Stimulated activated CD4-positive, alpha-beta T cell treated with anti-CD3 and anti-CD28 coated beads, Interleukin-4, amount 100 ng/mL, for 1 hour (primary cell): ENCODE data around the gene DLX1.
"Not testable (repeated sequence)": the region's sequence is repeated elsewhere in the genome, so short reads cannot be mapped to it uniquely, and the experiment has no call there.

Experiments used
- DNase-seq: peaks from one replicate; pipeline ENCODE4 v3.0.0-alpha.2; 2020

DLX1 gene

DNA sequence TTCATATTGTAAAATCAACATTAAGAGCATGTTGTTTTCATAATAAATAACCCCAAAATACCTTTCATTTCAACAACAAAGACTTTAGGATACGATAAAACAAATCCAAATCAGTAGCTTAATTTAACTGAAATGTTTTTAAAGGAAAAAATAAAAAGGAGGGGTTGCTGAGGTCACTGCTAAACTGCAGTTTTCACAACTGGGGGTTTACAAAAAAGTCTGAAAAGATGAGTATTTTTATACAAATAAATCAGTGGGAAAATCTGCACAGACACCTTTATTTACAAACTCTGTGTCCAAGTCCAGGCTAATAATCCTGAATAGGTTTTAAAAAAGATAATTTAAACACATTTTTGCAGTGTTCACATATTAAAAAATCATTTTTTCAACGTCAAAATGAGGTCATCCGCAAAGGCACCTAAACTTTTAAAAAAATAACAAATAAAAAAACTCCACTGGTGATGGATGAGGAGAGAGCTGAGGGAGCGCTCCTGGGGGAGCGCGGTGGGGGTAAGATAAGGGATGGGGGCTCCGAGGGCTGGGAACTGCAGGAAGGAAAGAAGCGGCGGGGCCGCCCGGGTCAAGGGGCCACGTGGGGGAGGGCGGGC, 14.3 kb downstream of the DLX1 start:
- no peak for DNase-seq

DNA sequence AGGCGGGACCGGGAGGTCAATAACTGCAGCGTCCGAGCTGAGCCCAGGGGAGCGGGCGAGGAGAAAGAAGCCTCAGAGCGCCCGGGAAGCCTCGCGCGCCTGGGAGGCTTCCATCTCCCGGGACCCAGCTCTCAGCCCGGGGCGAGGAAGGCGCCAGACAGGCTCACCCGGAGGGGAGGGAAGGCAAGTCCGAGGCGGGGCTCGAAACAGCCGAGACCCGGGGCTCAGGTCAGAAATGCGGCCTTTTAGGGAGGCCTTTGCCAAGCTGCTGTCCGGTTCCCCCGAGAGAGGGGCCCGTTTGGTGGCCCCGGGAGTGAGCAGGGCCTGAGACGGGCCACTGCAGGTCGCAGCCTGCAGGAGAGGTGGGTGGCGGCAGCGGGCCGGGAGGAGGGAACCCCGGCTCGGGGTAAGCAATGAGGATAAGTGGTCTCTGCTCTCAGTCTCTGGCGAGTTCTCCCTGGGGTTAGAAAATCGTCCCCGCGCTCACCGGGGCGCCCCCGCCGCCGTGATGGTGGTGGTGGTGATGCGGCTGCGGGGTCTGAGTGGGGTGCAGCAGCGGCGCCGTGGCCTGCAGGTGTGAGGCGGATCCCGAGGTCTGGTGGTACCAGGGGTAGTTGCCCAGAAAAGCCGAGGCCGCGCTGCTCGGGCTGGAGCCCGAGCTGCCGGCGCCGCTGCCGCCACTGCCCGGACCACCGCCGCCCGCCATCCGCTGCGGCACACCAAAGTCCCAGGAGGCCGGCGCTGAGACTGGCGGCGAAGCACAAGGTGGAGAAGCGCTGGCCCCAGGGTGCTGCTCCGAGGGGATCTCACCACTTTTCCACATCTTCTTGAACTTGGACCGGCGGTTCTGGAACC, 15.0 kb downstream of the DLX1 start:
- DNase-seq = no peak

- no peak for DNase-seq
Measured at GRCh38 chr2:172100935-172101820, 15.9 kb downstream of the DLX1 start.

DNA sequence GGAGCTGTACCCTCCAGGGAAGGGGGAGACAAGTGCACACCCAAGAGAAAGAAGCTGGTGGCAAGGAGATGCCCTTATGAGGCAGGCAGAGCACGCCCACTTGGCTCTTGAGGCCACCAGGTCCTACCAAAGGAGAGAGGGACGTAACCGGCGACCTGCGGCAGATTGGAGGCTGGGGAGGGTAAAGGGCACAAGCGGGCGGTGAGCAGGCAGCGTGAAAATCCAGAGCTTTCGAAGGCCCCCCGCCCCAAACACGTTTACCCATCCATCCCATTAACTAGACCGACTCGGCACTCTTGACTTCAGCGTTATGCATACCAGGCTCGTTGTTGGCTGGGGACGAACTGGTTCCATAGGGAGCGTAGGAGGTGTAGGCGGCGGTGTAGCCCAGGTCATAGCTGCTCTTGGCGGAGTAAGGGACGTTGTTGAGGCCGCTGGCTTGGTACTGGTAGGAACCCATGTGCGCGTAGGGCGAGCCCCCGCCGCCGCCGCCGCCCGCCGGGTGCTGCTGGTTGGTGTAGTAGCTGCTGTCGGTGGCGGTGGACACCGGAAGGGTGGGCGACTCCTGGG, 16.6 kb downstream of the DLX1 start:
- DNase-seq = no peak

- DNase-seq = peak; percentile 70
Measured at GRCh38 chr2:172102391-172103359, 17.4 kb downstream of the DLX1 start, which contains the start of gene DLX2. Gene DLX2, minus strand, starts transcription at chr2:172102900. Its CDS starts 362 bp downstream, at chr2:172102538.

GRCh38 chr2:172103471-172104272, 18.4 kb downstream of the DLX1 start:
- DNase-seq = peak; percentile 71

- no peak for DNase-seq
Measured at GRCh38 chr2:172105471-172106107, 20.3 kb downstream of the DLX1 start.

DNA sequence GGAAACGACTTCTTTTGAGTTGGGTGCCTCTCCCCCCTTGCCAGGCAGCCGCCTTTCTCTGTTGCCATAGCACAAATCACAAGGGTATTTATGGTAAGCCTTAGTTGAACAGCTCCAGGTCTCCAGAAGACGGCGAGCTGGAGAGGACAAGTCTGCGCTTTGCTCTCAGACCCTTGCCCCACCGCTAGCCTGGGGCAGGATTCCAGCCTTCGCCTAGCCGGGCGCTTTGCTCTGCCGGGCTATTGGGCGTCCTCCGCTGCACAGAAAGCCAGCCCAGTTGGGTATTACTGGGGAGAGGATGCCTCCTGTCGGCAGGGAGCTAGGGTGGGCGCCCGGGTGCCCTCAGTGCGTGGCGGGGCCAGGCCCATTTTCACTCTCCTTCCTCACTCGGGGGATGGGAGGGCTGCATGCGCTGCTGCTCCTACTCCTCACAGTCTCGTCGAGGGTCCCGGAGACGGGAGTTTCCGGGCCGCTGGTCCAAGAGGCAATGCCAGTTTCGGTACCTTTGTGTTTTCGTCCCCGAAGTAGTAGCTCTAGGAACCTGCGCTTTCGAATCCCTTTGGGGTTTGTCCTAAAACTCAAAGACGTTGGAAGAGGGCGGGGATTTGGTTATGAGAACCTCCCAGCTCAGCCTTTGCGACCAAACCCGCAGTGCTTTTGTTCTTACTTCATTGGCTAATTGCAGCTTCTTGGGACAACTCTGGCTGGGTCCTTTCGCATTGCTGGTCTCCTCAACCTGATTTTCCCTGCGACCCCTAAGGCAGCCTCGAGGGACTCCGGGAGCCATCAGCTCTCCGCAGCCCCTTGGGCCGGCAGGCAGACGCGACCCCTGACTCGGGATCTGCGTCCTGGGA, 21.0 kb downstream of the DLX1 start:
- DNase-seq = no peak

DNA sequence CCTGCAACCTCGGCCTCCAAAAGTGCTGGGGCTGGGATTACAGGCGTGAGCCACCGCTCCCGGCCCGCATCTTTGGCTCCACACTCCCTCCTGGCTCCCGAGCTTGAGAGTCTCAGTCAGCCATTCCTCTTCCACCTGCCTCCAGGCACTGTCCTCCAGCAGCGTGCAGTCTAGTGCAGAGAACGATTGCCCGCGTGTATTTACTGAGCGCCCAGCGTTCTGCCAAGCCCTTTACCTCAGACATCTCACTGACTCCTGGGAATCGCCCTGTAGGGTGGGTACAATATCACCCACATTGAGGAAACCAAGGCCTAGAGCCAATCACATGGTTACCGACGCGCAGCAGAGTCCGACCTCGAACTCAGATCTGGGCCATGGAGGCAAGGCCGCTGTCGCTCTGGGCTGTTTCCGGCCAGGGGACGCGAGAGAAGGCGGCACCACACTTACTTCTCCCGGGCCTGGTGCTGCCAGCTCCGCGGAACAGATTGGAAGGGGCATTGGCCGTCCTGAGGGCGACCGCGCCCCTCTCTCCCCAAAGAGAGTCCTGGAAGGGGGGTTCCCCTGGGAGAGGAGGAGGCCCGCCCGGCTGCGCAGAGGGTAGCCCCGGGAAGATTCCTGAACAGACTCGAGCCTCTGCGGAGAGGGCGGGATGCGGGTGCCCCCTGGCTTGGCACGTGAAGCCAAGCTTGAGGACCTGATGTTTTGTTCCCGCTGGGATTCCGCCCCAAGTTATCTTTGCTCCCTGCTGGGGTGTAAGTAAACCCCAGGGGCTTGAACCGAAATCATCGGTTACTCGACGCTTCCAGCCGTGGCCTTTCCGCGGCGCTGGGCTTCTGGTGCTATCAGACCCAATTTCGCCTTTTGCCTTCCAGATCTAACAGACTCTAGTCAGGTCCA, 22.6 kb downstream of the DLX1 start:
- DNase-seq = no peak

- no peak for DNase-seq
Measured at GRCh38 chr2:172108587-172108930, 23.3 kb downstream of the DLX1 start.

GRCh38 chr2:172109256-172109987, 24.1 kb downstream of the DLX1 start:
- DNase-seq = no peak

- no peak for DNase-seq
Measured at GRCh38 chr2:172109988-172110811, 24.9 kb downstream of the DLX1 start.

GRCh38 chr2:172113617-172114016, 28.3 kb downstream of the DLX1 start:
- DNase-seq = no peak

- not testable (repeated sequence) for DNase-seq
Measured at GRCh38 chr2:172114176-172114575, 28.9 kb downstream of the DLX1 start.

GRCh38 chr2:172114579-172114978, 29.3 kb downstream of the DLX1 start:
- no peak for DNase-seq

DNA sequence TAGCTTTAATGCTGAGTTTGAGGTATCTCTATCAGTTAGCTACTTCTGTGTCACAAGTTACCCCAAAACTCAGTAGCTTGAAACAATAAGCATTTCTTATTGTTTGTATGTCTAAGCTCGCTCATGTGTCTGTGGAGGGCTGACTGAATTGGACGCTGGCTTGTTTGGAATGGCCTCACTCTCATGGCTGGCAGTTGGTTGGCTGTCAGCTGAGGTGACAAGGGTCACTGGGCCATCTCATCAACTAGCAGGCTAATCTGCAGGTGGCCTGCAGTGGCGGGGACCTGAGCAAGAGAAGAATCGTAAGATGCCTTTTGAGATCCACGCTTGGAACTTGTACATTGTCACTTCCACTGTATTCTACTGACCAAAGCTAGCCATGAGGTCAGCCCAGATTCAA, 30.8 kb downstream of the DLX1 start:
- DNase-seq = no peak

- DNase-seq = no peak
Measured at GRCh38 chr2:172119089-172119488, 33.8 kb downstream of the DLX1 start.
